ENCODE data around the gene CAMK1D. TPM values are rescaled to one million over a fixed set of nuclear protein-coding genes. Genes with fewer than 3 reads are reported as not detected.
"Not testable (repeated sequence)": the region's sequence is repeated elsewhere in the genome, so short reads cannot be mapped to it uniquely, and the experiment has no call there.

CAMK1D gene
- total and polyA plus RNA-seq, 2 donors (not counting 3 experiments of a cell fraction or from before 2014, with no cell fraction given), result 0.37 to 4.2 TPM

GRCh38 chr10:12308736-12309375 is 40.5 kb upstream of the CAMK1D start:
- dilution Hi-C loops (cut with MboI; ENCODE audit: extremely low pct_ligation_motif_present, low sequenced_read_pairs), result no loop called here
- H3K4me1 ChIP-seq (ENCODE audit: control insufficient read depth, extremely low read depth, insufficient read depth, low read length), result no peaks in the 10 kb centered on the region
- TF ChIP-seq MYC (IDR thresholded peaks at IDR 0.05; ENCODE audit: low read depth, low read length), result no peak
- TF ChIP-seq FOS (IDR thresholded peaks at IDR 0.05; ENCODE audit: borderline replicate concordance, insufficient read depth, low read length), result no peak
- TF ChIP-seq GATA2 (IDR thresholded peaks at IDR 0.05; ENCODE audit: insufficient read depth, insufficient read length, low read depth, low read length), result no peak
- no peak for TF ChIP-seq JUN (IDR thresholded peaks at IDR 0.05; ENCODE audit: borderline replicate concordance, insufficient read depth, insufficient read length, low read depth)
- no peak for TF ChIP-seq POLR2AphosphoS5 (IDR thresholded peaks at IDR 0.05; ENCODE audit: insufficient read depth, low read depth, low read length)
- TF ChIP-seq EZH2 (IDR thresholded peaks at IDR 0.05; ENCODE audit: borderline replicate concordance, low read depth, low read length, severe bottlenecking), result no peak
- no peak for TF ChIP-seq MAX (IDR thresholded peaks at IDR 0.05; ENCODE audit: insufficient read depth, insufficient read length)
- TF ChIP-seq, protein P1, sequence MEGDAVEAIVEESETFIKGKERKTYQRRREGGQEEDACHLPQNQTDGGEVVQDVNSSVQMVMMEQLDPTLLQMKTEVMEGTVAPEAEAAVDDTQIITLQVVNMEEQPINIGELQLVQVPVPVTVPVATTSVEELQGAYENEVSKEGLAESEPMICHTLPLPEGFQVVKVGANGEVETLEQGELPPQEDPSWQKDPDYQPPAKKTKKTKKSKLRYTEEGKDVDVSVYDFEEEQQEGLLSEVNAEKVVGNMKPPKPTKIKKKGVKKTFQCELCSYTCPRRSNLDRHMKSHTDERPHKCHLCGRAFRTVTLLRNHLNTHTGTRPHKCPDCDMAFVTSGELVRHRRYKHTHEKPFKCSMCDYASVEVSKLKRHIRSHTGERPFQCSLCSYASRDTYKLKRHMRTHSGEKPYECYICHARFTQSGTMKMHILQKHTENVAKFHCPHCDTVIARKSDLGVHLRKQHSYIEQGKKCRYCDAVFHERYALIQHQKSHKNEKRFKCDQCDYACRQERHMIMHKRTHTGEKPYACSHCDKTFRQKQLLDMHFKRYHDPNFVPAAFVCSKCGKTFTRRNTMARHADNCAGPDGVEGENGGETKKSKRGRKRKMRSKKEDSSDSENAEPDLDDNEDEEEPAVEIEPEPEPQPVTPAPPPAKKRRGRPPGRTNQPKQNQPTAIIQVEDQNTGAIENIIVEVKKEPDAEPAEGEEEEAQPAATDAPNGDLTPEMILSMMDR (IDR thresholded peaks at IDR 0.05; ENCODE audit: extremely low read depth in 1 of 2, insufficient read depth in 1 of 2, low read depth in 1 of 2, low read length in 2 of 2), result no peak
- no peak for TF ChIP-seq POLR2A (IDR thresholded peaks at IDR 0.05; ENCODE audit: low read depth, low read length)
- no peaks in the 10 kb centered on the region for H3K27me3 ChIP-seq (ENCODE audit: control insufficient read depth in 2 of 2, insufficient read depth in 2 of 2, low read length in 2 of 2)
- POLR2A ChIA-PET, result no interaction called here
- DNase-seq (ENCODE audit: low read depth, low spot score), result no peak
- no peak overlapping the region for H2AFZ ChIP-seq (ENCODE audit: low read depth, low read length)
- no peaks in the 10 kb centered on the region for H4K20me1 ChIP-seq (replicated peaks; ENCODE audit: control insufficient read depth, extremely low read depth, insufficient read depth, low read length)
- H3K9me3 ChIP-seq (replicated peaks; ENCODE audit: control insufficient read depth, insufficient read depth, low read length), result no peaks in the 10 kb centered on the region
- CTCF ChIA-PET, result interaction anchor here (1.7 kb wide), 1 partner anchor 18 kb away, joined by 4 read pairs; no protein-coding TSS in a partner anchor
- no peak overlapping the region for H3K4me2 ChIP-seq (ENCODE audit: insufficient read depth, low read length)
- no peak overlapping the region for H3K27ac ChIP-seq (ENCODE audit: insufficient read depth, low read depth, low read length)
- H3K4me3 ChIP-seq (replicated peaks in 1 of 3; ENCODE audit: insufficient read depth in 1 of 3, low read depth in 1 of 3, low read length in 3 of 3), result no peak overlapping the region
- no peaks in the 10 kb centered on the region for H3K79me2 ChIP-seq (ENCODE audit: control insufficient read depth, insufficient read depth, low read length)
- H3K36me3 ChIP-seq (ENCODE audit: control insufficient read depth in 2 of 2, extremely low read depth in 1 of 2, insufficient read depth in 2 of 2, low read length in 2 of 2), result no peaks in the 10 kb centered on the region
- no peak for FAIRE-seq
- no peaks in the 10 kb centered on the region for H3K9me1 ChIP-seq (replicated peaks; ENCODE audit: control insufficient read depth, extremely low read depth, insufficient read depth, low read length)
- BruUV-seq (replicated peaks), result no TSS peak
- intact Hi-C loops (cut with micrococcal nuclease), result no loop called here
- no peak overlapping the region for H3K9ac ChIP-seq (replicated peaks; ENCODE audit: extremely low read depth, insufficient read depth, low read length)

- BruUV-seq (replicated peaks); H3K4me1 ChIP-seq (ENCODE audit: control insufficient read depth, extremely low read depth, insufficient read depth, low read length); dilution Hi-C loops (cut with MboI; ENCODE audit: extremely low pct_ligation_motif_present, low sequenced_read_pairs); H3K79me2 ChIP-seq (ENCODE audit: control insufficient read depth, insufficient read depth, low read length); FAIRE-seq; H3K27ac ChIP-seq (ENCODE audit: insufficient read depth, low read depth, low read length); DNase-seq (ENCODE audit: low read depth, low spot score); H3K9me1 ChIP-seq (replicated peaks; ENCODE audit: control insufficient read depth, extremely low read depth, insufficient read depth, low read length); H3K9me3 ChIP-seq (replicated peaks; ENCODE audit: control insufficient read depth, insufficient read depth, low read length); intact Hi-C loops (cut with micrococcal nuclease); H3K9ac ChIP-seq (replicated peaks; ENCODE audit: extremely low read depth, insufficient read depth, low read length); POLR2A ChIA-PET; H3K4me2 ChIP-seq (ENCODE audit: insufficient read depth, low read length); H3K36me3 ChIP-seq (ENCODE audit: control insufficient read depth in 2 of 2, extremely low read depth in 1 of 2, insufficient read depth in 2 of 2, low read length in 2 of 2); H4K20me1 ChIP-seq (replicated peaks; ENCODE audit: control insufficient read depth, extremely low read depth, insufficient read depth, low read length); H3K4me3 ChIP-seq (replicated peaks in 1 of 3; ENCODE audit: insufficient read depth in 1 of 3, low read depth in 1 of 3, low read length in 3 of 3); H3K27me3 ChIP-seq (ENCODE audit: control insufficient read depth in 2 of 2, insufficient read depth in 2 of 2, low read length in 2 of 2); H2AFZ ChIP-seq (ENCODE audit: low read depth, low read length): not testable (repeated sequence)
- CTCF ChIA-PET, result interaction anchor here (0.9 to 1.7 kb wide), 2 partner anchors 17 to 42 kb away, joined by 3 to 4 read pairs; no protein-coding TSS in a partner anchor
Observed at GRCh38 chr10:12309783-12310182, 39.6 kb upstream of the CAMK1D start.

Measured in endothelial cell of umbilical vein (primary cell).